Activated naive CD8-positive, alpha-beta T cell treated with anti-CD3 and anti-CD28 coated beads, Interleukin-2, amount 10 ng/mL, durations not matched to agents 7 days and 5 days (primary cell): ENCODE data around the gene GAB1. TPM values are rescaled to one million over a fixed set of nuclear protein-coding genes. Genes with fewer than 3 reads are reported as not detected.

ENCODE experiments used
- microRNA-seq: library from miRNA; unstranded; fragments of <30 nt; microRNA quantifications from one replicate; pipeline ENCODE4 v1.2.0, GENCODE V29; 2022
- total RNA-seq, 2 experiments: library from RNA; stranded (reverse); gene quantifications; one replicate each; pipeline ENCODE4 v1.2.3, GENCODE V29; 2021

Gene GAB1
- total RNA-seq, 2 experiments from 2014 or later, result 0.62 to 0.80 TPM

Small RNAs within 50 kb of the gene (microRNA-seq; reads per million reads assigned to microRNA genes)
- gene MIR3139, result not detected

Other genes starting within 250 kb of the GAB1 start
- gene USP38, start 152.0 kb upstream of the GAB1 start, total RNA-seq, result 10 to 100 TPM; 23.7 to 24.2 TPM
- 10 to 100 TPM; 52.4 to 52.7 TPM for gene SMARCA5, start 176.8 kb downstream of the GAB1 start, total RNA-seq